ENCODE results near the gene S100A13.

Gene S100A13

GRCh38 chr1:153614906-153615305 lies 12.4 kb downstream of the S100A13 start:
- no peak overlapping the region for H3K27ac ChIP-seq
- no peak for DNase-seq
- peaks cover 4% of the 10 kb centered on the region for H3K9me3 ChIP-seq (ENCODE audit: severe bottlenecking)
- no peak overlapping the region for H3K4me3 ChIP-seq (ENCODE audit: low read depth, low read length)
- H3K27me3 ChIP-seq (ENCODE audit: insufficient read depth, low read depth, severe bottlenecking) = no peaks in the 10 kb centered on the region
- H3K36me3 ChIP-seq = peaks cover 25% of the 10 kb centered on the region
- TF ChIP-seq CTCF (IDR thresholded peaks at IDR 0.05; ENCODE audit: low read depth, low read length) = no peak

GRCh38 chr1:153614189-153614900 lies 13.0 kb downstream of the S100A13 start:
- no peak overlapping the region for H3K27ac ChIP-seq
- DNase-seq = no peak
- no peaks in the 10 kb centered on the region for H3K9me3 ChIP-seq (ENCODE audit: severe bottlenecking)
- no peak overlapping the region for H3K4me3 ChIP-seq (ENCODE audit: low read depth, low read length)
- TF ChIP-seq CTCF (IDR thresholded peaks at IDR 0.05; ENCODE audit: low read depth, low read length) = no peak
- H3K27me3 ChIP-seq (ENCODE audit: insufficient read depth, low read depth, severe bottlenecking) = no peaks in the 10 kb centered on the region
- H3K36me3 ChIP-seq = peaks cover 19% of the 10 kb centered on the region

GRCh38 chr1:153613406-153613805 lies 13.9 kb downstream of the S100A13 start:
- Histone ChIP-seq H3K9me3 (ENCODE audit: severe bottlenecking) (no peaks in the 10 kb centered on the region), H3K27ac (no peak overlapping the region), H3K4me3 (ENCODE audit: low read depth, low read length) (no peak overlapping the region), H3K36me3 (peaks cover 10% of the 10 kb centered on the region), H3K27me3 (ENCODE audit: insufficient read depth, low read depth, severe bottlenecking) (no peaks in the 10 kb centered on the region)
- no peak for TF ChIP-seq CTCF (IDR thresholded peaks at IDR 0.05; ENCODE audit: low read depth, low read length)
- DNase-seq = no peak

GRCh38 chr1:153612755-153613331 lies 14.5 kb downstream of the S100A13 start, which contains the start of gene S100A16:
S100A16 (minus strand) TSS chr1:153613137; CDS start chr1:153608151, 4,986 bp downstream.
- TF ChIP-seq CTCF (IDR thresholded peaks at IDR 0.05; ENCODE audit: low read depth, low read length) = no peak
- Histone ChIP-seq H3K36me3 (peaks cover 4% of the 10 kb centered on the region), H3K27ac (peak within 1 kb of the TSS; percentile 5; the same call in 1 of the 2 replicates), H3K27me3 (ENCODE audit: insufficient read depth, low read depth, severe bottlenecking) (no peaks in the 10 kb centered on the region), H3K9me3 (ENCODE audit: severe bottlenecking) (no peaks in the 10 kb centered on the region), H3K4me3 (ENCODE audit: low read depth, low read length) (peak within 1 kb of the TSS; percentile 40)
- peak; percentile 79 for DNase-seq

GRCh38 chr1:153612111-153612754 lies 15.1 kb downstream of the S100A13 start:
- TF ChIP-seq CTCF (IDR thresholded peaks at IDR 0.05; ENCODE audit: low read depth, low read length) = no peak
- Histone ChIP-seq H3K4me3 (ENCODE audit: low read depth, low read length) (peak overlapping the region; percentile 40), H3K9me3 (ENCODE audit: severe bottlenecking) (no peaks in the 10 kb centered on the region), H3K36me3 (no peaks in the 10 kb centered on the region; the same call in 1 of the 2 replicates), H3K27me3 (ENCODE audit: insufficient read depth, low read depth, severe bottlenecking) (no peaks in the 10 kb centered on the region), H3K27ac (peak overlapping the region; percentile 5; the same call in 1 of the 2 replicates)
- no peak for DNase-seq

Data from WERI-Rb-1 (cell line).